ENCODE data around the gene RGS11. TPM values are rescaled to one million over a fixed set of nuclear protein-coding genes. Genes with fewer than 3 reads are reported as not detected.
"Not testable (repeated sequence)": the region's sequence is repeated elsewhere in the genome, so short reads cannot be mapped to it uniquely, and the experiment has no call there.

RGS11 gene
- total and polyA plus RNA-seq, 4 donors, result 0.51 to 1.6 (median 0.77) TPM; not detected in 1

DNA sequence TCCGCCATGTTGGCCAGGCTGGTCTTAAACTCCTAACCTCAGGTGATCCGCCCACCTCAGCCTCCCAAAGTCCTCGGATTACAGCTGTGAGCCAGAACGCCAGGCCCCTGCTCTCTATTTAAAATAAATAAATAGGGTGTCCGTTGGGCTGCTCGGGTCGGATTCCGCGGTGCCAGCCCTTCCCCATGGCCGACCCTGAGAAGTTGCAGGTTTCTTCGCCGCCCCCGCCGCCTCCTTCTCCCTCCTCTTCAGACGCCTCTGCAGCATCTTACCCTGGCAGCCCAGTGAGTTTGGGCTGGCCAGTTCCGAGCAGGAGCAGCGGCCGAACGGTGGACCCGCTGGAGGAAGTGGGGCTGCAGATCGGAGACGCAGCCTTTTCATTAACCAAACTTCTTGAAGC, 44.8 kb downstream of the RGS11 start (continued):
- TF ChIP-seq, protein P1, sequence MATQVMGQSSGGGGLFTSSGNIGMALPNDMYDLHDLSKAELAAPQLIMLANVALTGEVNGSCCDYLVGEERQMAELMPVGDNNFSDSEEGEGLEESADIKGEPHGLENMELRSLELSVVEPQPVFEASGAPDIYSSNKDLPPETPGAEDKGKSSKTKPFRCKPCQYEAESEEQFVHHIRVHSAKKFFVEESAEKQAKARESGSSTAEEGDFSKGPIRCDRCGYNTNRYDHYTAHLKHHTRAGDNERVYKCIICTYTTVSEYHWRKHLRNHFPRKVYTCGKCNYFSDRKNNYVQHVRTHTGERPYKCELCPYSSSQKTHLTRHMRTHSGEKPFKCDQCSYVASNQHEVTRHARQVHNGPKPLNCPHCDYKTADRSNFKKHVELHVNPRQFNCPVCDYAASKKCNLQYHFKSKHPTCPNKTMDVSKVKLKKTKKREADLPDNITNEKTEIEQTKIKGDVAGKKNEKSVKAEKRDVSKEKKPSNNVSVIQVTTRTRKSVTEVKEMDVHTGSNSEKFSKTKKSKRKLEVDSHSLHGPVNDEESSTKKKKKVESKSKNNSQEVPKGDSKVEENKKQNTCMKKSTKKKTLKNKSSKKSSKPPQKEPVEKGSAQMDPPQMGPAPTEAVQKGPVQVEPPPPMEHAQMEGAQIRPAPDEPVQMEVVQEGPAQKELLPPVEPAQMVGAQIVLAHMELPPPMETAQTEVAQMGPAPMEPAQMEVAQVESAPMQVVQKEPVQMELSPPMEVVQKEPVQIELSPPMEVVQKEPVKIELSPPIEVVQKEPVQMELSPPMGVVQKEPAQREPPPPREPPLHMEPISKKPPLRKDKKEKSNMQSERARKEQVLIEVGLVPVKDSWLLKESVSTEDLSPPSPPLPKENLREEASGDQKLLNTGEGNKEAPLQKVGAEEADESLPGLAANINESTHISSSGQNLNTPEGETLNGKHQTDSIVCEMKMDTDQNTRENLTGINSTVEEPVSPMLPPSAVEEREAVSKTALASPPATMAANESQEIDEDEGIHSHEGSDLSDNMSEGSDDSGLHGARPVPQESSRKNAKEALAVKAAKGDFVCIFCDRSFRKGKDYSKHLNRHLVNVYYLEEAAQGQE (IDR thresholded peaks at IDR 0.05), result no peak
- TF ChIP-seq, protein P2, sequence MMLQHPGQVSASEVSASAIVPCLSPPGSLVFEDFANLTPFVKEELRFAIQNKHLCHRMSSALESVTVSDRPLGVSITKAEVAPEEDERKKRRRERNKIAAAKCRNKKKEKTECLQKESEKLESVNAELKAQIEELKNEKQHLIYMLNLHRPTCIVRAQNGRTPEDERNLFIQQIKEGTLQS (IDR thresholded peaks at IDR 0.05), result no peak
- TF ChIP-seq EGR1 (IDR thresholded peaks at IDR 0.05; ENCODE audit: low read depth in 2 of 2) (no peak), SP1 (IDR thresholded peaks at IDR 0.05) (no peak), RXRA (IDR thresholded peaks at IDR 0.05) (no peak), RAD21 (IDR thresholded peaks at IDR 0.05) (no peak), YY1 (IDR thresholded peaks at IDR 0.05) (no peak), FOXA2 (IDR thresholded peaks at IDR 0.05) (no peak), GABPA (IDR thresholded peaks at IDR 0.05 in 1 of 2, conservative IDR thresholded peaks at IDR 0.05 in 1 of 2) (no peak)
- TF ChIP-seq, protein P3, sequence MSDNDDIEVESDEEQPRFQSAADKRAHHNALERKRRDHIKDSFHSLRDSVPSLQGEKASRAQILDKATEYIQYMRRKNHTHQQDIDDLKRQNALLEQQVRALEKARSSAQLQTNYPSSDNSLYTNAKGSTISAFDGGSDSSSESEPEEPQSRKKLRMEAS (IDR thresholded peaks at IDR 0.05), result no peak

DNA sequence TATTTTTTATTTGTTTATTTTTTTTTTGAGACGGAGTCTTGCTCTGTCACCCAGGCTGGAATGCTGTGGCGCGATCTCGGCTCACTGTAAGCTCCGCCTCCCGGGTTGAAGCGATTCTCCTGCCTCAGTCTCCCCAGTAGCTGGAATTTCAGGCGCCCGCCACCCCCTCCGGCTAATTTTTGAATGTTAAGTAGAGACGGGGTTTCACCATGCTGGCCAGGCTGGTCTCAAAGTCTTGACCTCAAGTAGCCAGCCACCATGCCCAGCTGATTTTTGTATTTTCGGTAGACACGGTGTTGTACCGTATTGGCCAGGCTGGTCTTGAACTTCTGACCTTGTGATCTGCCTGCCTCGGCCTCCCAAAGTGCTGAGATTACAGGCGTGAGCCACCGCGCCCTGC, 45.4 kb downstream of the RGS11 start:
- not testable (repeated sequence) for DNase-seq (ENCODE audit: low spot score); H3K9ac ChIP-seq (ENCODE audit: low read depth in 1 of 2, low read length in 2 of 2); H3K9me3 ChIP-seq (ENCODE audit: control insufficient read depth in 4 of 4, low read length in 3 of 4); H3K4me3 ChIP-seq (ENCODE audit: low read depth in 1 of 3, low read length in 3 of 3); H3K27me3 ChIP-seq (ENCODE audit: control insufficient read depth in 4 of 4, insufficient read depth in 4 of 4, low read length in 3 of 4); H3K27ac ChIP-seq (ENCODE audit: low read depth in 1 of 2, low read length in 2 of 2)
- 90% methylated on average over 18 of the region's 18 CpGs for WGBS
- Histone ChIP-seq H3K4me1 (ENCODE audit: control insufficient read depth in 4 of 4, insufficient read depth in 4 of 4, low read length in 3 of 4) (peaks cover 1 to 24% (median 15%) of the 10 kb centered on the region in 4 donors), H3K36me3 (ENCODE audit: control insufficient read depth in 4 of 4, insufficient read depth in 3 of 4, low read depth in 1 of 4, low read length in 3 of 4) (peaks cover 0 to 16% (median 14%) of the 10 kb centered on the region in 4 donors)

DNA sequence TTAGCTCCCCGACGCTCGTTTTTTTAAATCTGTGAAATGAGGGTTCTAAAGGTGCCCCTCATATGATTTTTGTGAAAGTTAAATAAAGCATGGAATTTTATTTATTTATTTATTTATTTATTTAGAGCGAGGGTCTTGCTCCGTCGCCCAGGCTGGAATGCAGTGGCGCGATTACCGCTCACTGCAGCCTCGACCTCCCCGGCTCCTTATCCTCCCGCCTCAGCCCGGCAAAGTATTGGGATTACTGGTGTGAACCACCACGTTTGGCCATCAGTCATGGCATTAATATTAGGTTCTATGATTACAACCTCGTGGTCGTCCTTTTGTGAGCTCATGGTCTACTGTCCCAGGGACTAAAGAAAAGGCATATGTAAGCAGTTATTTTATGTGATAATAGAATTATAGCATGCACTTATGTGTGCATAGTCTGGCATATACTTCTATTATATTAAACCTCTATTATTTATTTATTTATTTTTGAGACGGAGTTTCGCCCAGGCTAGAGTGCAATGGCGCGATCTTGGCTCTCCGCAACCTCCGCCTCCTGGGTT, 45.9 kb downstream of the RGS11 start:
- peak overlapping the region; percentile 65 to 96 (median 83) for H3K4me3 ChIP-seq (ENCODE audit: low read depth in 1 of 3, low read length in 3 of 3)
- no peaks in the 10 kb centered on the region for H3K9me3 ChIP-seq (ENCODE audit: control insufficient read depth in 4 of 4, low read length in 3 of 4)
- DNase-seq (ENCODE audit: low spot score), result no peak
- H3K27me3 ChIP-seq (ENCODE audit: control insufficient read depth in 4 of 4, insufficient read depth in 4 of 4, low read length in 3 of 4), result no peaks in the 10 kb centered on the region
- TF ChIP-seq, protein P4, sequence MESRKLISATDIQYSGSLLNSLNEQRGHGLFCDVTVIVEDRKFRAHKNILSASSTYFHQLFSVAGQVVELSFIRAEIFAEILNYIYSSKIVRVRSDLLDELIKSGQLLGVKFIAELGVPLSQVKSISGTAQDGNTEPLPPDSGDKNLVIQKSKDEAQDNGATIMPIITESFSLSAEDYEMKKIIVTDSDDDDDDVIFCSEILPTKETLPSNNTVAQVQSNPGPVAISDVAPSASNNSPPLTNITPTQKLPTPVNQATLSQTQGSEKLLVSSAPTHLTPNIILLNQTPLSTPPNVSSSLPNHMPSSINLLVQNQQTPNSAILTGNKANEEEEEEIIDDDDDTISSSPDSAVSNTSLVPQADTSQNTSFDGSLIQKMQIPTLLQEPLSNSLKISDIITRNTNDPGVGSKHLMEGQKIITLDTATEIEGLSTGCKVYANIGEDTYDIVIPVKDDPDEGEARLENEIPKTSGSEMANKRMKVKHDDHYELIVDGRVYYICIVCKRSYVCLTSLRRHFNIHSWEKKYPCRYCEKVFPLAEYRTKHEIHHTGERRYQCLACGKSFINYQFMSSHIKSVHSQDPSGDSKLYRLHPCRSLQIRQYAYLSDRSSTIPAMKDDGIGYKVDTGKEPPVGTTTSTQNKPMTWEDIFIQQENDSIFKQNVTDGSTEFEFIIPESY (IDR thresholded peaks at IDR 0.05), result no peak
- H3K4me1 ChIP-seq (ENCODE audit: control insufficient read depth in 4 of 4, insufficient read depth in 4 of 4, low read length in 3 of 4), result peaks cover 1 to 20% (median 14%) of the 10 kb centered on the region in 4 donors
- H3K36me3 ChIP-seq (ENCODE audit: control insufficient read depth in 4 of 4, insufficient read depth in 3 of 4, low read depth in 1 of 4, low read length in 3 of 4), result peaks cover 2 to 19% (median 17%) of the 10 kb centered on the region in 4 donors
- peak overlapping the region in 1 of 2 donors; percentile 97 for H3K27ac ChIP-seq (ENCODE audit: low read depth in 1 of 2, low read length in 2 of 2)
- H3K9ac ChIP-seq (ENCODE audit: low read depth in 1 of 2, low read length in 2 of 2), result peak overlapping the region in 1 of 2 donors; percentile 39
- WGBS, result 75% methylated on average over 22 of the region's 22 CpGs

Data from liver (tissue), 9 donors.